GM03348 (cell line): Measurements from ENCODE around the gene PROKR2.

Source experiments
- DNase-seq: peaks from one replicate; pipeline ENCODE4 v3.0.0; 2012; ENCODE audit warnings: low spot score

Gene PROKR2

DNA sequence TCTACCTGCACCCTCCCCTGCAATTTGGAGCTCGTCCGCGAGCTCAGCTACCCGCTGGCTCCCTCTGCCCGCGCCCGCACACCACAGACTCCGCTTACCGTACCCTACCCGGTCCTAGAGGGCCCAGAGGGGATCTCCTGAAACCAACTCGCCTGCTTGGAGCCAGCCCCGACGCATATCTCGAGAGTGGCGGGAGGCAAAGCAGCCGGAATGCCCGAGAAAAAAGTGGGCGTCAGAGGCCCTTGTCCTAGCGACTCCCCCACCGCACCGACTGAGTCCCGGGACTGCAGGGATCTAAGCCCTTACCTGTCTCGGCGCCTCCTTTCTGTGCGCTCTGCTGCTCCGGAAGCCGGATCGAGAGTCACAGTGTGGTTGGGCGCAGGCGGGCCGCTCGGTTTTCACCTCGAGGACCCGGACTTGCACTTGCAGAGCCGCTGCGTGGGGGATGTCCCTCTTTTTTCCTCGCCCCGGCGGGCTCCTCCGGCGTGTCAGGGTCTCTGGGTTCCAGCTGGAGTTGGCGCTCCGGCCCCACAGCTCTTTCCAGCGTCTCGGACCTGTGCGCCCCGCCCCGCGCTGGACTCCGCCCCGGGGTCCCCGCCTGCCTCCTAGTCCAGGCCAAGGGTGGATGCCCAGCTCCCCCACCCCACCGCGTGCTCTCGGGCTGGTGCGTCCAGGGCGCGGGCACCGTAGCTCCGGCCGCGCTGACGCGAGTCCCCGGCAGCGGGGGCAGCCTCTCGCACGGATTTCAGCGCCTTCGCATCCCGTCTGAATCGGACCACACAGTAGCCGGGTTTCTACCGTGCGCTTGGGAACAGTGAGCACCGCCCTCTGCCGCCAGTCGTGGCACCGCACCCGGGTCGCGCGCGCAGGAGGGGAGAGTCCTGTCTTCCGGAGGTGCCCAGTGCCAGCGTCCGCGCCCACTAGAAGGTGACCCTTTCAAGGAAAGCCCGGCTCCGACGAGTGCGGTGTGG, at the start of gene PROKR2:
Gene PROKR2 (minus strand): TSS at position 767 of the 971 bp plus-strand sequence. CDS start 2,585 bp downstream, outside the sequence.
- DNase-seq, result no peak

DNA sequence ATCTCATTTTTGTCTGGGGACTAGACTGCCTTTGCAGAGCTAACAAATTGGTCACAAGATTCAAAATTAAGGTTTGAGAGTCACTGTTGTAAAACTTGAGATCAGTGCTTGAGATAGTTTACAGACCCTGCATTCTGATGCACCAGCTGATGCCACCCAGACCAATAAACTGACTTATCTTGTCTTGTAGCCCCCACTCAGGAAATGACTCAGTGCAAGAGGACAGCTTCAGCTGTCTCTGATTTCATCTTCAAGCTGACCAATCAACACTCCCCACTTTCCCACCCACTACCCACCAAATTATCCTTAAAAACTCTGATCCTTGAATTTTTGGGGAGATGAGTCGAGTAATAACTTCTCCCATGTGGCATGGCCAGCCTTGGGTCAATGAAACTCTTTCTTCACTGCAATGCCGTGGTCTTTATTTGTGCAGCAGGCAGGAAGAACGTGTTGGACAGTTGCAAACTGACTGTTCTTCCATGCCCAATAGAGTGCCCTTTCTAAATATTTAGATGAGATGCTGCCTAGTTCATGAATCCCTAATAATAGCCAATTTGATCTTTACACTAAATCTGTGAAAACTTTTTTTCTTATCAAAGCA, 48.3 kb upstream of the PROKR2 start:
- DNase-seq, result no peak

DNA sequence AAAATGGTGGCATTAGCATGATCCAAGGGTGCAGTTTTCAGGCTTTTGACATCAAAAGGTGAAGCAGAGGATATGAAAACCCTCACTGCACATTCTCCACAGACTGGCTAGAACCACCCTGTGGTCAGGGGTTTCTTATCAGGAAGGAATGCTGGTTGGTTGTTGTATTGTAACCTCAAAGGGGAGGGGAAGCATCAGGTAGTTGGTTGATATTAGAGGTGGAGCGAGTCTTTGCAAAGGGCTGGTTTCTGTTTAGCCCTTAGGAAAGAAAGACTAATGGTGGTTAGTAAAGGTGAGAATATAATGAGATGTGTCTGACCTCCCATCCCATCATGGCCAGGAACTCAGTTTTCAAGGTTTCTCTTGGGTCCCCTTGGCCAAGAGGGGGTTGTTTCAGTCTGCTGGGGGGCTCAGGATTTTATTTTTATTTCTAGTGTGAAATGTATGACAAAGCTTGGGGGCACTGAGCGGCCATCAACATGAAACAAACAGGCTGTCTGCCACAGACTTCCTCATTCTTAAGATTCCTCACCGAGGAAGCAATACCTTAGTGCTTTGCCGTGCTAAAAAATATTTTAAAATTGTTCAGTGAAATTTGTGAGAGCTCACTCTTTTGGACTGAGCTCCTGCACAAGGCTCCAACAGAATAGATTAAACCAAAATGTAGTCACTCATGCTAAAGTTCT, 47.5 kb upstream of the PROKR2 start:
- DNase-seq, result no peak

DNA sequence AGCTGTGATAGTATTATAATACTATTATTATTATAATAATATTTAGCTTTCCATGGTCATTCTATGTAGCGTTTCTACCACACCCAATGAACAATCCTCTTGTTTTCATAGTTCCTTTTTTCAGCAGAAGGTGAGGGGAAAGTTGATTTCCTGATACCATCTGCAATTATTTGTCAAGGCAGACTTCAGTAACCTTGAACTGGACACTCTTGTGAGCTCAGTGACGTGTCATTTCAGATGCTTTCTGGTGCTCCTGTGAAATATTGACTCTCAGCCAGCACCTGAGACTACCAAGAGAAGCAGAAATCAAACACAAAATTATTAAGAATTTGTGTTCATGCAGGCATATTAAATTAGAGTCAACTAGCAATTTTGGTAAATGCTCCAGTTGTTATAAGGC, 46.0 kb upstream of the PROKR2 start:
- no peak for DNase-seq

DNA sequence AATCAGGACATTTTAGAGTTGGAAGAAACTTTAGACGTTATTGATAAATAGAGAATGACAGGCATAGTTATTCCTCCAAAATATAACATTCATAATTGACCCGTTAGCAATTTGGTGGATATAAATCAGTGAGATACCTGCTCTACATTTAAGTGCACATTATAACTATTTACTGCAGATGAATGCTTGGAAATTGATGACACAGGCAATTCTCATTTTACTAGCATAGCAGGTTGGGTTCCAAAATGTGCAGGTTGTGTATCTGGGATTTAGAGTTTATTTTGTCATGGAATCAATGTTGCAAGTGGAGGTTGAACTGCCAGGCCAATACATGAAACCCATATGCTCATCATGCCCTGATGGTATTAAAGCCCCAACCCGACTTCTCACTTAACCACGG, 44.4 kb upstream of the PROKR2 start:
- no peak for DNase-seq

- DNase-seq, result no peak
Measured at GRCh38 chr20:5357946-5358345, 41.2 kb upstream of the PROKR2 start.

GRCh38 chr20:5356941-5357340, 40.2 kb upstream of the PROKR2 start:
- DNase-seq, result no peak

DNA sequence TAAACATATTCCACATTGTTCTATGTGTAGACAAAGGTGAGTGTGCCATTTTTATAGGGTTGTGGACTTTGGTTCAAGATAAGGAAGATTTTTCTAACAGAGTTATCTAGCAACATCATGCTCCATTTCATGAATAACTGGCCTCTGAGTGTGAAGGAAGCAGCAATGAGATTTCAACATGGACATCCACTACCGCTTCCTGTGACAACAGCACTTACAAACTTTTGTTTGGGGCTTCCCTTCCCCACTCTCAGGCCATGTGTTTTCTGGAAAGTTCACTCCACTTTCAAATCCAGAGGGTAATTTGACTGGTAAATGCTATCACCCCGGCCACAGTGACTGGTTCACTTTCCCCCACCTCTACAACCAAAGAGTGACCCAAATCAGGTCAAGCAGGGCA, 38.1 kb upstream of the PROKR2 start:
- DNase-seq, result no peak

- DNase-seq, result peak; percentile 49
Measured at GRCh38 chr20:5353624-5354496, 37.1 kb upstream of the PROKR2 start.

GRCh38 chr20:5349448-5349847, 32.7 kb upstream of the PROKR2 start:
- DNase-seq, result no peak

DNA sequence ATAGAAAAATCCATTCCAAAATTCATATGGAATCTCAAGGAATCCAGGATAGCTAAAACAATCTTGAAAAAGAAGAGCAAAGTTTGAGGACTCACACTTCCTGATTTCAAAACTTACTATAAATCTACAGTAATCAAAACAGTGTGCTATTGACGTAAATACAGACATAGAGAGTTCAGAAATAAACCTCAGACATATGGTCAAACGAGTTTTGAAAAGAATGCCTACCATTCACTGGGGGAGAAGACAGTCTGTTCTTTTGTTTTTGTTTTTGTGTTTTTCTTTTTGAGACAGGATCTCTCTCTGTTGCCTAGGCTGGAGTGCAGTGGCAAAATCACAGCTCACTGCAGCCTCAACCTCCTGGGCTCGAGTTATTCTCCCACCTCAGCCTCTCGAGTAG, 25.3 kb upstream of the PROKR2 start:
- DNase-seq, result no peak

- no peak for DNase-seq
Measured at GRCh38 chr20:5331340-5331739, 14.6 kb upstream of the PROKR2 start.

- no peak for DNase-seq
Measured at GRCh38 chr20:5328268-5328667, 11.5 kb upstream of the PROKR2 start.

DNA sequence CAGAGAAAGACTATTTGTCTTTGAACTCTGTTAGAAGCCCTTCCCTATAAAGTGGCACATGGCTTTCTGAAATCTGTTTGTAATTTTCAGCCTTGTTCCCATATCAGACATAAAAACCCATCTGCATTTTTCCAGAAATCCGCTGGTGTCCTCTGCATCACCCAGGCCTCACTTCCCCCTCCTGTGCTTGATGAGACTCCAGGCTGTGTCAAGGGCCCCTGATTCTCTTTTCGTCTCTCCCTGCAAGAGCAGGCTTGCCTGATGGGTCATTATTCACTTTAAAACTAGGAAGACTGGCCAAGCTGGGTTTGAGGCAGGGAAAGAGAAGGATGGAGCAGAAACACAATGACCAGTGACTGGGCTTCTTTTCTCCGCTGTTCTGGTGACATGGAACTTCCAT, 10.6 kb upstream of the PROKR2 start:
- DNase-seq, result no peak

GRCh38 chr20:5315807-5316187, 957 bp downstream of the PROKR2 start:
- no peak for DNase-seq

DNA sequence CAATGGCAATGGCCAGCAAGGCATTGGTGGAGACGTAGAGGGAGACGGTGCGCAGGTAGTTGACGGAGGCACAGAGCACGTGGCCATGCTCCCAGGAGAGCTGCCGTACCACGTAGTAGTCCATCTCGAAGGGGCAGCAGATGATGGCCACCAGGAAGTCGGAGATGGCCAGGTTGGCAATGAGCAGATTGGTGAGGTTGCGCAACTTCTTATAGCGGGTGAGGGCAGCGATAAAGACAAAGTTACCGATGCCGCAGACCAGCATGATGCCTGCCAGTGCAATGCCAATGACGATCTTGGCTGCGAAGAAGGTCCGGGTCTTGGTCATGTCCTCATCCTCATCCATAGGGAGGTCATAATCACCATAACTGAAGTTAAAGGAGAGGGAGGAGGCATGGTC, 2.8 kb downstream of the PROKR2 start:
- DNase-seq, result no peak

DNA sequence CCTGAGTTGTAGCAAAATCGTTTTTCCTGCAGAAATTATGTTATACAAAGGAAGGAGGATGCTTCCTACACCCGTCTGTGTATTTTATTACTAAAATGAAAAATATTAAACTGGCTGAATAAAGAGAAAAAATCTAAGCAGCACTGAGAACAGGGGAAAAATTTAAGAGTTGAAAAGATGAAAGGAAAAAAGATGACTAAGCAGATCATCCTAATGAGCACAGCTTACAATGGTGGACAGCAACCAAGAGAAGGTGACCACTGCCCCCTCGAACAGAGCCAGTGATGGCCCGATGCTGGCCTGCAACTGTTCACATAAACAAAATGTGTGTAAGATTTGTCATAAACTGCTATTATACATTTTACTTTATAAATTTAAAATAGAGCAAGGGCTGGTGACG, 4.2 kb downstream of the PROKR2 start:
- DNase-seq, result no peak

DNA sequence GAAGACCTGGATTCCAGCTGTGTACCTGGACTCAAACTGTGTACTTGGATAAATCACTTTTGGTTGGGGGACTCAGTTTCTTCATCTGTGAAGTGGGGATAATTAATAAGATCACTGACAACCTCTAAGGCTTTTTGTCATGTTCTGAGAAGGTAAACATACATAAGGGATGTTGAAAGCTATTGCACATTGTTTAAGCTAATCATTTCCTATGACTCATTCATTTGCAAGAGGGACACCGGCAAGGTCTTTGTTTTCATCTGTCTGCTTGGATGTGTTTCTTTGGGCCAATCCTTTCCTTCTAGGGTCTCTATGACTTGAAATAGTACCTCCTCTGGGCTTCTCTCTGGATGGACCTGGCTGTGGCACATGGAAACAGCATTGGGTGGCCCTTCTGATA, 6.8 kb downstream of the PROKR2 start:
- DNase-seq, result no peak

DNA sequence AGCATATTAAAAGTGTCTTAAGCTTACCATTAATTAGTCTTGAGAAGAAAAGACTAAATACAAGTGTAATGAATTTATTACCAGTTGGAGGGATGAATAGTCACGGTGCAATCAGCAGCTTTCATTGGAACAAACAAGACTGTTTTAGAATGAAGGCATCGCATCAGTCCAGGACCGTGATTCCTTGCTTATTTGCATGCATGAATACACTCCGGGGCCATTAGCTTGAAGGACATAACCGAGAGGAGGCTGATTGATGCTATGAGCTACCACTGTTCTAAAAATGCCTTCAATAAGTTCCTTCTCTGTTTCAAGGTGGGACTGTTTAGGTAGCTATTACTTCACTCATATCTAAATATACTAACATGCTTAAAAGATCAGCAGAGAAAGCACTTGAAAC, 17.9 kb downstream of the PROKR2 start:
- DNase-seq, result no peak

GRCh38 chr20:5297280-5298004, 19.3 kb downstream of the PROKR2 start:
- DNase-seq, result no peak

- no peak for DNase-seq
Measured at GRCh38 chr20:5290596-5290995, 26.2 kb downstream of the PROKR2 start.
